ENCODE data around the gene CFAP43.

DNA sequence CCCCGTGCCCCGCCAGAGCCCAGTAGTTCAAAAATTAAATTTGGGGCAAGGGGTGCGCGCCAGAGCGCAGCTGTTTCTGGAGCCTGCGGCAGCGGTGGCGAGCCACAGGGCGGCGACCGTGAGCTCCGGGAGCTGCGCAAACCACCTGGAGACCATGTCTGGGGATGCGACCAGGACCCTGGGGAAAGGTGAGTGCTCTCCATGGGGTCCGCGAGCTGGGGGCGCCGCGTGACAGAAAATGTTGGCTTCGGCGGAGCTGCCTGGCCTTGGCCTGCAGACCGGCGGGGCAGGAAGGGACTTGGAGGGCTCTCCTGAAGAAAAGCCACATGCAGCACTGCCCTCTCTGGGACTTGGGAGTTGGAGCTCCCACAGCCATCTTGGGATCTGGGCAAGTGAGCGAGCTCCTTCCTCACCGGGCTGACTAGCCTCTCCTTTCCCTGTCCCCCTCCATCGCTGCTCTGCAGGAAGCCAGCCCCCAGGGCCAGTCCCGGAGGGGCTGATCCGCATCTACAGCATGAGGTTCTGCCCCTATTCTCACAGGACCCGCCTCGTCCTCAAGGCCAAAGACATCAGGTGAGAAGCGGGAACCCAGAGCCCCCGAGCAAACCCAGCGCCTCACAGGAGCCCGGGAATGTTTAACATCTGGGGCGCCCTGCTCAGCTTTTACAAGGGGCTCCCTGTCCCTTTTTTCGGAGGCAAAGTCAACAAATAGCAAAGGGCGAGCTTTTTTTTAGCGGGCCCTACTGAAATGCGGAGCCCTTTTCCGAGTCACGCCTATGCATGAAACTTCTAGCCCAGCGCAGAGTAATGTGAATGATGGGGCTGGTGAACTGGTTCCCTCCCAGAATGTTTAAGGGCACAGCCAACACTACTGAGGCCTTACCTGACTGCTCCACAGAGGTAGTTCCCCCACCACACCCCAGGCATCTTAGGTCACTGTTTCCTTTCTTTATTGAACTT is 42.9 kb upstream of the CFAP43 start:
- TF ChIP-seq, protein P1, sequence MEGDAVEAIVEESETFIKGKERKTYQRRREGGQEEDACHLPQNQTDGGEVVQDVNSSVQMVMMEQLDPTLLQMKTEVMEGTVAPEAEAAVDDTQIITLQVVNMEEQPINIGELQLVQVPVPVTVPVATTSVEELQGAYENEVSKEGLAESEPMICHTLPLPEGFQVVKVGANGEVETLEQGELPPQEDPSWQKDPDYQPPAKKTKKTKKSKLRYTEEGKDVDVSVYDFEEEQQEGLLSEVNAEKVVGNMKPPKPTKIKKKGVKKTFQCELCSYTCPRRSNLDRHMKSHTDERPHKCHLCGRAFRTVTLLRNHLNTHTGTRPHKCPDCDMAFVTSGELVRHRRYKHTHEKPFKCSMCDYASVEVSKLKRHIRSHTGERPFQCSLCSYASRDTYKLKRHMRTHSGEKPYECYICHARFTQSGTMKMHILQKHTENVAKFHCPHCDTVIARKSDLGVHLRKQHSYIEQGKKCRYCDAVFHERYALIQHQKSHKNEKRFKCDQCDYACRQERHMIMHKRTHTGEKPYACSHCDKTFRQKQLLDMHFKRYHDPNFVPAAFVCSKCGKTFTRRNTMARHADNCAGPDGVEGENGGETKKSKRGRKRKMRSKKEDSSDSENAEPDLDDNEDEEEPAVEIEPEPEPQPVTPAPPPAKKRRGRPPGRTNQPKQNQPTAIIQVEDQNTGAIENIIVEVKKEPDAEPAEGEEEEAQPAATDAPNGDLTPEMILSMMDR (conservative IDR thresholded peaks at IDR 0.05): no peak
- TF ChIP-seq ZFX (IDR thresholded peaks at IDR 0.05): no peak

All from C4-2B (cell line).